Measurements from ENCODE around the gene FBLL1. TPM values are rescaled to one million over a fixed set of nuclear protein-coding genes. Genes with fewer than 3 reads are reported as not detected.

FBLL1 gene
- total RNA-seq, 6 donors from 2014 or later: 0.17 to 3.1 (median 0.25) TPM; not detected in 2

- ATAC-seq (ENCODE audit: low FRiP score in 2 of 2): peak; percentile 98 to 100
Observed at GRCh38 chr5:168486136-168486879, 42.8 kb upstream of the FBLL1 start, which contains the start of gene RARS1. RARS1 (plus strand) TSS chr5:168486471; CDS start chr5:168486499, 28 bp downstream.

GRCh38 chr5:168489059-168489458 is 40.0 kb upstream of the FBLL1 start:
- DNase-seq: no peak
- no peak for ATAC-seq (ENCODE audit: low FRiP score in 2 of 2)
- no peak for TF ChIP-seq POLR2AphosphoS5 (IDR thresholded peaks at IDR 0.05)
- Histone ChIP-seq H3K4me3 (no peak overlapping the region), H3K36me3 (peaks cover 26 to 62% (median 47%) of the 10 kb centered on the region in 4 donors), H3K27ac (no peak overlapping the region), H3K4me1 (peaks cover 9 to 14% (median 11%) of the 10 kb centered on the region in 4 donors), H3K9me3 (no peaks in the 10 kb centered on the region), H3K27me3 (no peaks in the 10 kb centered on the region)
- WGBS, 2 donors: 94 to 96% methylated on average over 3 of the region's 3 CpGs

More at GRCh38 chr5:168486136-168486879, 42.8 kb upstream of the FBLL1 start, which contains the start of gene RARS1:
- H3K4me3 ChIP-seq: peak within 1 kb of the TSS; percentile 77 to 92 (median 82)
- WGBS, 2 donors: 0% methylated on average over 7 to 25 of the region's 40 CpGs
- peaks cover 12 to 34% (median 31%) of the 10 kb centered on the region in 4 donors for H3K36me3 ChIP-seq
- no peaks in the 10 kb centered on the region for H3K9me3 ChIP-seq
- H3K27ac ChIP-seq: peak within 1 kb of the TSS; percentile 33 to 81 (median 78)
- H3K27me3 ChIP-seq: no peaks in the 10 kb centered on the region
- H3K4me1 ChIP-seq: peaks cover 9 to 14% (median 11%) of the 10 kb centered on the region in 4 donors
- peak; percentile 93 to 95 for DNase-seq
- TF ChIP-seq POLR2A (IDR thresholded peaks at IDR 0.05): peak in 3 of 4 donors; percentile 61 to 90 (median 69)
- TF ChIP-seq CTCF (IDR thresholded peaks at IDR 0.05): peak; percentile 89 to 97 (median 92)
- TF ChIP-seq POLR2AphosphoS5 (IDR thresholded peaks at IDR 0.05): peak; percentile 95
- peak in 1 of 4 donors; percentile 73 for TF ChIP-seq EP300 (IDR thresholded peaks at IDR 0.05)

- H3K4me1 ChIP-seq: no peaks in the 10 kb centered on the region
- H3K27ac ChIP-seq: no peak overlapping the region
- DNase-seq: no peak
- no peaks in the 10 kb centered on the region for H3K9me3 ChIP-seq
- ATAC-seq (ENCODE audit: low FRiP score in 2 of 2): no peak
- 91 to 92% methylated on average over 5 of the region's 5 CpGs for WGBS, 2 donors
- H3K27me3 ChIP-seq: no peaks in the 10 kb centered on the region
- no peak for TF ChIP-seq POLR2AphosphoS5 (IDR thresholded peaks at IDR 0.05)
- TF ChIP-seq POLR2A (IDR thresholded peaks at IDR 0.05): no peak
- no peak for TF ChIP-seq EP300 (IDR thresholded peaks at IDR 0.05)
- TF ChIP-seq CTCF (IDR thresholded peaks at IDR 0.05): no peak
- H3K36me3 ChIP-seq: peaks cover 64 to 100% (median 83%) of the 10 kb centered on the region in 4 donors
- no peak overlapping the region for H3K4me3 ChIP-seq
Observed at GRCh38 chr5:168494057-168494555, 35.0 kb upstream of the FBLL1 start.

GRCh38 chr5:168502563-168503237 is 26.4 kb upstream of the FBLL1 start:
- H3K9me3 ChIP-seq: no peaks in the 10 kb centered on the region
- no peak for DNase-seq
- H3K27ac ChIP-seq: no peak overlapping the region
- WGBS, 2 donors: 90 to 96% methylated on average over 7 of the region's 7 CpGs
- ATAC-seq (ENCODE audit: low FRiP score in 2 of 2): no peak
- H3K4me3 ChIP-seq: no peak overlapping the region
- H3K4me1 ChIP-seq: no peaks in the 10 kb centered on the region
- no peaks in the 10 kb centered on the region for H3K27me3 ChIP-seq
- peaks cover 21 to 91% (median 67%) of the 10 kb centered on the region in 4 donors for H3K36me3 ChIP-seq
- no peak for TF ChIP-seq EP300 (IDR thresholded peaks at IDR 0.05)
- no peak for TF ChIP-seq POLR2A (IDR thresholded peaks at IDR 0.05)
- no peak for TF ChIP-seq CTCF (IDR thresholded peaks at IDR 0.05)
- TF ChIP-seq POLR2AphosphoS5 (IDR thresholded peaks at IDR 0.05): no peak

- Histone ChIP-seq H3K4me1 (no peaks in the 10 kb centered on the region), H3K36me3 (peaks cover 51 to 100% (median 84%) of the 10 kb centered on the region in 4 donors), H3K27me3 (no peaks in the 10 kb centered on the region), H3K4me3 (no peak overlapping the region), H3K9me3 (peaks cover 0 to 7% (median 0%) of the 10 kb centered on the region in 4 donors), H3K27ac (no peak overlapping the region)
- TF ChIP-seq CTCF (IDR thresholded peaks at IDR 0.05) (no peak), EP300 (IDR thresholded peaks at IDR 0.05) (no peak)
- no peak for DNase-seq
- 98 to 100% methylated on average over 2 of the region's 2 CpGs for WGBS, 2 donors
- no peak for ATAC-seq (ENCODE audit: low FRiP score in 2 of 2)
Observed at GRCh38 chr5:168513861-168514428, 15.2 kb upstream of the FBLL1 start.

All from upper lobe of left lung (tissue), 6 donors.